ENCODE measurements around the gene ALG9. TPM values are rescaled to one million over a fixed set of nuclear protein-coding genes. Genes with fewer than 3 reads are reported as not detected.

ALG9 gene
- total and polyA plus RNA-seq, 2 of the 4 experiments (the other 2 are of a cell fraction), result 20.7 to 35.7 TPM

GRCh38 chr11:111770581-111771134, 100.7 kb downstream of the ALG9 start:
- in situ Hi-C loops (cut with MboI; ENCODE audit: low sequenced_read_pairs) (loop anchor here (10.0 kb wide), 2 partner anchors 316 to 486 kb away; no protein-coding TSS in a partner anchor), dilution Hi-C loops (cut with HindIII; ENCODE audit: low sequenced_read_pairs, unreplicated experiment) (no loop called here), intact Hi-C loops (cut with micrococcal nuclease) (no loop called here)
- TF ChIP-seq MAZ (IDR thresholded peaks at IDR 0.05; ENCODE audit: borderline replicate concordance, low read depth, low read length) (no peak), MAFK (IDR thresholded peaks at IDR 0.05; ENCODE audit: low read depth, low read length) (no peak), BHLHE40 (IDR thresholded peaks at IDR 0.05; ENCODE audit: low read depth, low read length) (no peak), CEBPB (IDR thresholded peaks at IDR 0.05; ENCODE audit: low read depth, low read length) (no peak)
- POLR2A ChIA-PET (ENCODE audit: unreplicated experiment), result no interaction called here
- Histone ChIP-seq H3K14ac (replicated peaks; ENCODE audit: low read depth, low read length) (no peak overlapping the region), H3K9me3 (ENCODE audit: control insufficient read depth, insufficient read depth, low read length) (no peaks in the 10 kb centered on the region), H3K23ac (ENCODE audit: low read depth, low read length) (no peak overlapping the region), H2BK120ac (ENCODE audit: low read depth, low read length) (no peak overlapping the region), H3K36me3 (ENCODE audit: control insufficient read depth, insufficient read depth, low read length) (no peaks in the 10 kb centered on the region), H3K27me3 (ENCODE audit: control insufficient read depth, insufficient read depth, low read length) (no peaks in the 10 kb centered on the region), H3K4me3 (ENCODE audit: insufficient read depth, low read depth, low read length) (no peak overlapping the region), H3K18ac (ENCODE audit: low read depth, low read length) (no peak overlapping the region), H2AK5ac (ENCODE audit: low read depth, low read length) (no peak overlapping the region), H4K8ac (ENCODE audit: low read depth in 2 of 2, low read length in 2 of 2) (no peak overlapping the region), H2AK9ac (replicated peaks; ENCODE audit: low read depth, low read length, poor library complexity) (no peak overlapping the region), H4K20me1 (ENCODE audit: insufficient read depth, low read length) (no peaks in the 10 kb centered on the region; the same call in 1 of the 2 replicates), H4K91ac (ENCODE audit: insufficient read depth, low read depth, low read length) (no peak overlapping the region), H3K9ac (ENCODE audit: low read depth, low read length) (no peak overlapping the region), H2AFZ (replicated peaks; ENCODE audit: low read length, poor library complexity) (no peak overlapping the region), H4K5ac (ENCODE audit: low read depth, low read length) (no peak overlapping the region), H3K56ac (ENCODE audit: extremely low read depth, insufficient read depth, low read length) (no peak overlapping the region), H3K9me1 (ENCODE audit: insufficient read depth, low read length) (peaks cover 3% of the 10 kb centered on the region; the same call in 1 of the 2 replicates), H3K4ac (ENCODE audit: low read depth, low read length) (no peak overlapping the region), H2BK5ac (ENCODE audit: low read depth, low read length, poor library complexity, severe bottlenecking) (no peak overlapping the region), H3K27ac (ENCODE audit: insufficient read depth, low read length) (no peak overlapping the region), H3K4me1 (ENCODE audit: control insufficient read depth, insufficient read depth, low read length) (peaks cover 6% of the 10 kb centered on the region), H3K79me1 (ENCODE audit: low read depth in 1 of 2, low read length in 2 of 2) (peaks cover 0 to 4% of the 10 kb centered on the region in 2 experiments; a peak in 1 of 4 replicates), H2BK20ac (ENCODE audit: low read depth, low read length) (no peak overlapping the region), H2BK15ac (ENCODE audit: low read depth, low read length) (no peak overlapping the region), H3K4me2 (ENCODE audit: low read depth, low read length) (no peak overlapping the region)
- no peak for DNase-seq
- no TSS peak for BruUV-seq (replicated peaks)
- CTCF ChIA-PET, result interaction anchor here (0.6 kb wide), 2 partner anchors 29 to 33 kb away, joined by 3 to 4 read pairs; no protein-coding TSS in a partner anchor
- ATAC-seq (ENCODE audit: low read depth), result no peak
- no CpG with 5 or more reads among the region's 4 CpGs for WGBS, 2 experiments (ENCODE audit: extremely low coverage in 2 of 2, insufficient read length in 1 of 2)
